B cell (primary cell): ENCODE measurements around the gene PIK3C3.

Source experiments
- CTCF ChIP-seq: fragments of 200-600 bp; IDR thresholded peaks from one replicate; pipeline ENCODE4 v1.8.0; 2022; ENCODE audit warnings: antibody characterized with exemption, mild to moderate bottlenecking
- EZH2 ChIP-seq: IDR thresholded peaks from 2 replicates; pipeline ENCODE4 v1.6.1; 2012; ENCODE audit warnings: borderline replicate concordance, low read depth, mild to moderate bottlenecking, moderate library complexity, low read length; ENCODE audit not compliant: insufficient read depth, poor library complexity, severe bottlenecking

DNA sequence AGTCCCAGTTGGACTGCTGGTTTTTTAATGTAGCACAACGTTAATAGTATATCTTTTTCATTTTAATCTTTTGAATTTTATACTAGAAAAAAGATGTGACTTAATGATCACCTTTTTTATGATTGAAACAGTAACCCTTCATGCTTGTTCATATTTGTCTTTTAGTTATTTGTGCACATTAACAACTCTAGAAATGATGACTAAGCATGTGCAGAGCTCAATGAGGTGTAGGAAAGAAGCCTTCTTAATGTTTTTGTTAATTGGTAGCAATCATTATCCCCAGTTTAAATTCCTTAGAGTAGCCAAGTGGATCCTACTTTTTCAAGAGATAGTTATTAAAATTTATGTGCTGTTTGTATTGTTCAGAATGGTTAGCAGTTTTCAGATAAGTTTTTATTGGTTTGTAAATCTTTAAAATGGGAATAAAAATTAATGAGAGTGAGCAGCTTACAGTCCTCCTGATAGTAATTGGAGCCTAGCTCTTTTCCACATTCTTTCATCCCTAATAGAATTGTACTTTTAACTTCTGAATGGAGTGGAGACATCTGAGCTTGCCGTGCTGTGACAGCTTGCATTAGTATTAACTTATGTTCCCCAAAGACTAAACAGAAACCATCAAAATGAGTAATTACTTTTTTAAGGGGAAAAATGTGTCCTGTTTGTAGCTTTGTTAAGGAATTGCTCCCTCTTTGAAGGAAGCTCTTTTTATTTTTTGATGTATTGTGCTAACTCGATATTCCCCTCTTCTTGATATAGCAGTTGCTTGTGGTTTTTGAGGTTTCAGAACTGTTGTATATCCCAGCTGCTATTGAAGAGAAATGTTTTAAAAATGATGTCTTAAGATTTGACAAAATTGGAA is 17.3 kb downstream of the PIK3C3 start:
- TF ChIP-seq CTCF, result no peak
- TF ChIP-seq EZH2, result no peak
